Adrenal gland (tissue), 5 donors: ENCODE data around the gene DLG2.

ENCODE experiments used
- CTCF ChIP-seq, 6 experiments: fragments of 450-650 bp in 4 of 6; fragments of 200-600 bp in 2 of 6; sonication (generic) in 1 of 6; IDR thresholded peaks; 1 replicate in 5 of 6; 2 replicates in 1 of 6; pipeline versions ENCODE4 v1.5.1 to v1.8.0; 2016 to 2021; ENCODE audit warnings: antibody characterized with exemption in 6 of 6, mild to moderate bottlenecking in 2 of 6, moderate library complexity in 1 of 6
- POLR2A ChIP-seq, 2 donors: fragments of 450-650 bp; IDR thresholded peaks; one replicate each; pipeline ENCODE4 v1.6.1; 2017; ENCODE audit warnings: antibody characterized with exemption in 2 of 2, mild to moderate bottlenecking in 2 of 2, moderate library complexity in 1 of 2
- donor health status: DM: no; HTN: no; CAD: no.

GRCh38 chr11:83818349-83818748, 1808.8 kb downstream of the DLG2 start:
- TF ChIP-seq CTCF (IDR thresholded peaks at IDR 0.05) (no peak), POLR2A (IDR thresholded peaks at IDR 0.05) (no peak)
